HG03103 (cell line): ENCODE results near the gene NFIL3.
"Not testable (repeated sequence)": the region's sequence is repeated elsewhere in the genome, so short reads cannot be mapped to it uniquely, and the experiment has no call there.

ENCODE experiments used
- ATAC-seq: cut with Tn5 transposase; IDR thresholded peaks from one replicate; pipeline ENCODE4 v1.9.1; 2021; ENCODE audit warnings: low read depth; ENCODE audit not compliant: unreplicated experiment

Gene NFIL3, protein sequence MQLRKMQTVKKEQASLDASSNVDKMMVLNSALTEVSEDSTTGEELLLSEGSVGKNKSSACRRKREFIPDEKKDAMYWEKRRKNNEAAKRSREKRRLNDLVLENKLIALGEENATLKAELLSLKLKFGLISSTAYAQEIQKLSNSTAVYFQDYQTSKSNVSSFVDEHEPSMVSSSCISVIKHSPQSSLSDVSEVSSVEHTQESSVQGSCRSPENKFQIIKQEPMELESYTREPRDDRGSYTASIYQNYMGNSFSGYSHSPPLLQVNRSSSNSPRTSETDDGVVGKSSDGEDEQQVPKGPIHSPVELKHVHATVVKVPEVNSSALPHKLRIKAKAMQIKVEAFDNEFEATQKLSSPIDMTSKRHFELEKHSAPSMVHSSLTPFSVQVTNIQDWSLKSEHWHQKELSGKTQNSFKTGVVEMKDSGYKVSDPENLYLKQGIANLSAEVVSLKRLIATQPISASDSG

DNA sequence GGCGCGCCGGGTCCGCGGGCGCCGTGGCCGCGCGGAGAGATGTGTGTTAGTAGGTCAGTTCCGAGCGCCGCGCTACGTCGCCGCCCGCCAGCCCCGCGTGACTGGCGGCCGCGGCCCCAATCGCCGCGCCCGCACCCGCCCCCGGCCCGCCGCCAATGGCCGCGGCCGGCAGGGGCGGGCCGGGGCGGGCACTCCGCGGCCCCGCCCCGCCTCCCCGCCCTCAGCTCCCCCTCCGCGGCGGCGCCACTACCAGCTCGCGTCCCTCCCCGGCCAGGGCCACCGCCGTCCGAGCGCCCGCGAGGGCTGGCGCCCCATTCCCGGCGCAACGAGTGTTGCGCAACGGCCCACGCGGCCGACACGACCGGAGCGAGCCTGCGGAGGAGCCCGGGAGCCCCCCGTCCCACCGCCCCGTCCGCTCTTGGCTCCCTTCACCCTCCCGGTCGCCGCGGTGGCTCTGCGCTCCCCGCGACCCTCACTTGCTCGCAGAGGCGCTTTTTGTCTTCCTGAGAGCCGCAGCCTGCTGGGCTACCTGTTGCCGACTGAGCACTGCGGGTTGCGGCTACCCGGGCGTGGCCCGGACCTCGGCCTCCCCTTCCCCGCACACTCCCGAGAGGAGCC lies at the start of gene NFIL3:
NFIL3 (minus strand) TSS at position 48 of the 618 bp plus-strand sequence. CDS start 13,098 bp downstream, outside the sequence.
- ATAC-seq: peak; percentile 81

DNA sequence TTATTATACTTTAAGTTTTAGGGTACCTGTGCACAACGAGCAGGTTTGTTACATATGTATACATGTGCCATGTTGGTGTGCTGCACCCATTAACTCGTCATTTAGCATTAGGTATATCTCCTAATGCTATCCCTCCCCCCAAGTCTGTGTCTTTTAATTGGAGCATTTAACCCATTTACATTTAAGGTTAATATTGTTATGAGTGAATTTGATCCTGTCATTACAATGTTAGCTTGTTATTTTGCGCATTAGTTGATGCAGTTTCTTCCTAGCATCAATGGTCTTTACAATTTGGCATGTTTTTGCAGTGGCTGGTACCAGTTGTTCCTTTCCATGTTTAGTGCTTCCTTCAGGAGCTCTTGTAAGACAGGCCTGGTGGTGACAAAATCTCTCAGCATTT lies 47.9 kb upstream of the NFIL3 start:
- not testable (repeated sequence) for ATAC-seq

DNA sequence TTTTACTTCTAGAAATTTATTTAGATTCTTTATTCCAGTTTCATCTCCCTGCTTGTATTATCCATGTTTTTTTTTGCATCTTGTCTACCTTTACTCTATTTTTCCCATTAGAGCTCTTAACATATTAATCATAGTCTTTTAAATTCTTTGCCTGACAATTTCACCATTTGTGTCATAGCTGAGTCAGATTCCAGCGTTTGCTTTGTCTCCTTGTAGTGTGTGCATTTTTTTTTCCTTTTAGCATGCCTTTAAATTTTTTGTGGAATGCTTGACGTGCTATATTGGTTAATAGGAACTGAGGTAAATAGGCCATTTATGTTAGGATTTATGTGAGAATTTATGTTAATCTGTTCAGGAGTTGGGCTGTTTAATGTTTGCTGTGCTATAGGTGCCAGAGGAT lies 41.8 kb upstream of the NFIL3 start:
- ATAC-seq: no peak

DNA sequence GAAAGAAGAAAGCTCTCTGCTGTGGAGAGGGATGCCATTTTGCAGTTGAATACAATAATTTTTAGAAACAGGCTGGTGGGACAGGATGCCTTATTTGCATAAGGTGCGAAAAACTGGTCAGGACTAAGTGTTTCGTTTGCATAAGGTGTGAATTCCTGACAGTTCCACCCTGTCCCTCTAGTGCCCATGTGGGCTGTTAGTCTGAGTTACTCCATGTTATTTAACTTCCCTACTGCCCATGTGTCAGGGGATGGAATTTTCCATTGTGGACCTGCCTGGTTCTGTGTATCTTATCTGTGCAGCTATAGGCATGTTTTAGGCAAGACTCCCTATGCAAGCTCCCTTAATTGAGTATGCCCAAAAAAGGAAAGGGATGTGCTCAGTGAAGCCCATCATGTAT lies 35.3 kb upstream of the NFIL3 start:
- ATAC-seq: no peak

DNA sequence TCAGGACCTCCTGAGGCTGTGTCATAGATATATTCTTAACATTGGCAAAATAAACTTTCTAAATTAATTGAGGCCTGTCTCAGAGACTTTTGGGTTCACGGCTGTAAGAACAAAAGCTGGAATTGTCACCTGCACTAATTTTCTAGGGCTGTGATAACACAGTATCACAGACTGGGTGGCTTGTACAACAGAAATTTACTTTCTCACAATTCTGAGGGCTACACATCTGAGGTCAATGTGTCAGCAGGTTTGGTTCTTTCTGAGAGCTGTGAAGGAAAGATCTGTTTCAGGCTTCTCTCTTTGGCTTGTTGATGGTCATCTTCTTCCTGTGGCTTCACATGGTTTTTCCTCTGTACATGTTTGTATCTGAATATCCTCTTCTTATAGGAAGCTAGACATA lies 29.2 kb upstream of the NFIL3 start:
- ATAC-seq: no peak

DNA sequence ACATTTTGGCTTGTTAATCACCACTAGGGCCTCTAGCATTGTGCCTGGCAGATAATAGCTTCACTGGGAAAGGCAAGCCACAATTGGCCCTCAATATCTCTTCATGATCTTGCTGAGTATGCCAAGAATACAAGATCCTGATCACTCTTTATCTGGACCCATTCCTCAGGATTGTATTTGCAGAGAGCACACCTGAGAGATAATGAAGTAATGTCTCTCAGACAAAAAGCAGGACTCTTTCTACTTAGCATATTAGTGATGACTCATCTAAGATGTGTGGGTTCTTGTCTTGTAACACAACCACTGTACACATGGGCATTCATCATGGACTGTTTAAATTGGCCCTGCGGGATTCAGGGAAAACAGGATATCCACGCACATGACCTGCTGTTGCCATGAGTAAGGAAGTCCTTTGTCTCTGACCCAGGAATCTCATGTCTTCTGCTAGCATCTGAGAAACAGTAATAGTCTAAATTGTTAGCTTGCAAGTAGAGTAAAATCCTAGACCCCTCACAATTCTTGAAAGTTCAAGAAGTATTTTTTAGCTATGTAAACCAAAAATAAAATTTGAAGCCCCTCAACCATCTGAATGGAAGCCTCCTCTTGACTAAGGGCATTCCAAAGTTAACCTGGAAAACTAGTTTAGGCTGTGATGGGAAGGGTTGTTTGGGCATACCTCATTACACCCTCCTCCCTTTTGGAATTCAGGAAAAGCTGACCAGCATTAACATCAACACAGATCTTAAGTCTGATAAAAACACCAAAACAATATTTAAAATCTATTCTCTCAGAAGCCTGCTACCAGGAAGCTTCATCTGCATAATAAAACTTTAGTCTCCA lies 28.0 kb upstream of the NFIL3 start:
- no peak for ATAC-seq

DNA sequence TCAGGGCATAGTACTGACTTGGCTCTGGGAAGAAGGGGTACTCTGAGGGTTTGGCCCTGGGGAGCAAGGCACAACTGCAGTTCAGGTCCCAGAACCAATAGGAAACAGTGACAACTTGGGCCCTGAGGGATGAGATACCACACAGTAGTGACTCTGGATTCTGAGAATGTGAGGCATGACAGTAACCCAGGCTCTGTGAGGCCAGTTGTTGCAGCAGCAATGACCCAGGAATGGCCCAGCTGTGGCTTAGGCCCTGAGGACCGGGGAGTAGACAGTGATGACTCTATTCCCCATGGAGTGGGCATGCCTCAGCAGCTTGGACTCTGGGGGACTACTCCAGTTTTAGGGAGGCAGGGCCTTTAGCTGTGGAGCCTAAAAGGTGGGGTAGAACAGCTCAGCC lies 21.5 kb upstream of the NFIL3 start:
- ATAC-seq: no peak

DNA sequence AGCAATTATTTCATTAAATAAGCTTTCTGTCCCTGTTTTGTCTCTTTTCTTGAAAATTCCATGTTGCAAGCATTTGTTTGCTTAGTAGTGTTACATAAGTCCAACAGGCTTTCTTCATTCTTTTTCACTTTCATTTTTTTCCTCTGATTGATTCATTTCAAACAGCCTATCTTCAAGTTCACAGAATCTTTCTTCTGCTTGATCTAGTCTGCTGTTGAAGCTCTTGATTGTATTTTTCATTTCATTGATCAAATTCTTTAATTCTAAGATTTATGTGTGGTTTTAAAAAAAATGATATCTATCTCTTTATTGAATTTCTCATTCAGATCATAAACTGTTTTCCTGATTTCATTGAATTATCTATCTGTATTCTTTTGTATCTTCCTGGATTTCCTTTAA lies 20.4 kb upstream of the NFIL3 start:
- no peak for ATAC-seq

DNA sequence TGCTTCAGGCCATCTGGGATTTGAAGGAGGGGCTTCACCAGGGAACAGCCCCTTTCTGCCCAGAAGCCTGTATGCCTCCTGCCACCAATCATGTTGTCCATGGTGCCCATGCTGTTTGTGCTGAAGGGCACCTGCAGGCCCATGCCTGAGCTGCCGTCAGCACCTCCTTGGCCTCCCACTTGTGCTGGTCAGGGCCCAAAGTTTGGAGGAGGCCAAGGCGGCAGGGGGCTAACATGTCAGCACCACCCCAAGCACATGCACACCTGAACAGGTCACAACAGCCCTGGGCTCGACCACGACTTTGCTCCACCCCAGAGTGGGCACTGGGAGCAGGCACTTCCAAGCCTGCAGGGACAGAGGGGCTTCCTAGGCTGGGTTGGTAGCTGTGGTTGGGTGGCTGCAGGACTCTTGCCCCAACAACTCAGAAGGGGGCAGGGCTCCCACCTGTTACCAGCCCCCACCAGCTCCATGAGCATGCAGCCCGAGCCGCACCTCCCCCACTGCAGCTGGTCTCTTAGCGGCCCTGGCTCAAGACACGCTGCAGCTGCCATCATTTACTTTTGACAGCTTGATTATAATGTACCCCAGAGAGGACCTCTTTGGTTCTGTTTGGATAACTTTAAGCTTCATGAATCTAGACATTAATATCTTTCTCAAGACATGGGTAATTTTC lies 19.8 kb upstream of the NFIL3 start:
- no peak for ATAC-seq

DNA sequence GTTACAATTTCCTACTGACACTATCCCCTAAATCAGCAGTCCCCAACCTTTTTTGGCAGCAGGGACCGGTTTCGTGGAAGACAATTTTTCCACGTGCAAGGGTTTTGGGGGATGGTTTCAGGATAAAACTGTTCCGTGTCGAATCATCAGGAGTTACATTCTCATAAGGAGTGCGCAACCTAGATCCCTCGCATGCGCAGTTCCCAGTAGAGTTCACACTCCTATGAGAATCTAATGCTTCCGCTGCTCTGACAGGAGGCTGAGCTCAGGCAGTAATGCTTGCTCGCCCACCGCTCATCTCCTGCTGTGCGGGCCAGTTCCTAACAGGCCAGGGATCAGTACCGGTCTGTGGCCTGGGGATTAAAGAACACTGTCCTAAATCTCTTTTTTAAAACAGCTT lies 13.2 kb upstream of the NFIL3 start:
- no peak for ATAC-seq

DNA sequence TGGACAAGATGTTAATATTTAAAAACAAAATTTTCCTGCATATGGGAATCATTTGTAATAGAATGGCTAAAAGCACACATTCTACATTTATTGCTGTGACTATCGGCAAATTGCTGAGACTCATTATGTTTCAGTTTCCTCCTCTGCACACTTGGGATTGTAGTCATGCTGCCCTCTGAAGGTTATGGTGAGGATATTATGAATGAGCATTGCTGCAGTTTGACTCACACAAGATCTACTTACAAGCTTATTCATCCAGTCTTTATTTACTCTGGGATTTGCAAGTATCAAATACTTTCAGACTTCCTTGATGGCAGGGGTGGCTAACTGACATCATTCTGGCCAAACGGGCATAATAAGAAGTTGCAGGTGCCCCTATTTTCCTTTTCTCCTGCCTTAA lies 9.5 kb upstream of the NFIL3 start:
- no peak for ATAC-seq

DNA sequence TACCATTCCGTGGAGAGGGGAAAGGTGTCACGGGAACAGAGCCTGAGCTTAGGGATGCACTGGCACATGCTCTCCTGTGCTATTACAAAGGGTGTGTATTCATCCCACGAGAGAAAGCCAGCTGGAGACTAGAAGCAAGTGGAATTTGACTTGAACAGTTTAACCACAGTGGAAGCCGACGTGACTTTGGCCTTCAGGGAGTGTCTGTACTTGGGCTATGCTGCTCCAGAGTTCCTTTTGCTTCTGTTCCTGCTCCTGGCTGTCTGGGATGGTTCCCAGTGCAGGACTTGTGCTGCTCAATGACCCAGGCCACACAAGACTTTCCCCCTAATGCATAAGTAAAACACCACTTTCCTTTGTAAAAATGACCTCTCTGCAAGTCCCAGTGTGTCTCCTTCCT lies 7.9 kb upstream of the NFIL3 start:
- no peak for ATAC-seq

DNA sequence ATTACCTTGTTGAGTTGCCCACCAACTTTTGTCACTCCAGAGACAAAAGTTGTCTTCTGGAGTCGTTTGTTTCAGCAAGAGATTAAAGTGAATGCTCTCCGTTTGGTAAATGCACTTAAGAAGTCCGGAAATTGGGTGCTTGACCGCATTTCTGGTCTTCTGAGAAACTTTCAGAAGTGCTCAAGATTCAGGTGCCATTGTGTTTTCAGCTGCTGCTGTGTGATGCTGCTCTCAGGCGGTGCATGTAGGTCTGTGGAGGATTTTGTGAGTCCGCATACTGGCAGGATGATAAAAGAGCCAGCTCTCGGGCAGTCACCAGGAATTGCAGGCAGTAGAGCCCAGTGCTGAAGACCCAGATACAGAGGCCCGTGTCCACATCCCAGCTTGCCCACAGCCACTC lies 5.9 kb upstream of the NFIL3 start:
- ATAC-seq: no peak

DNA sequence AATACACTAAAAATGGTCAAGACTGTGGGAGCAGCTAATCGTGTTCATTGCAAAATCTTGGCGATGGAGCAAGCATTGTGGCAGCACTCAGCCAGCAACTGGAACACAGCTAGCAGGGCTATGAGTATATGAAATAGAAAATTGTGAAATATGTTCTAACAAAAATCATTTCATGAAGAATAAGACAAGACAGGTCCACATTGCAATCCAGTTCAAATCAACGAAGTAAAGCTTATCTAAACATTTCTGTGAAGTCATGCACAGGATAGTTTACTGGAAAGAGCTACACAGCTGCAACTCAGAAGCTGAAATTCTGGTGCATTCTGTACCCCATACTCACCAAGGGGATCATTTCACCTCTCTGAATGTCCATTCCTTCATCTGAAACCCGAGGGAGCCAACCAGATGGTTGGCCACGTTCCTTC lies 5.3 kb upstream of the NFIL3 start:
- ATAC-seq: no peak

DNA sequence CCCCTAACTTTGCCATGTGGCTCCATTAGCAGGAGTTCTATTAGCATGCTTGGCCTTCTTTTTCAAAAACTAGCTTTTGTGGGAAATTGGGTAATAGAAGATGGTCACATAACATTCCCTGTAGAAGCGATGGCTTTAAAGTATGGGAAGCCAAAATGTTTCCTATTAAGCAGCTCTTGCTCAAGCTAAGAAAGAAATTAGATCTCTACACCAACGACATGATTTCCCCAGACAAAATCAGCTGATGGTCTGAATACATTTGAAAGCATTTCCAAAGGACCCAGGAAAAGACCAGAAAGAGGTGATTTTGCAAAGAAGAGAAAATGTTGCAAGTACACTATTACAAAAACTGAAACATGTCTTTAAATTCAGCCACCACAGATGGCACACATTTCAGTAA lies 4.8 kb upstream of the NFIL3 start:
- no peak for ATAC-seq

DNA sequence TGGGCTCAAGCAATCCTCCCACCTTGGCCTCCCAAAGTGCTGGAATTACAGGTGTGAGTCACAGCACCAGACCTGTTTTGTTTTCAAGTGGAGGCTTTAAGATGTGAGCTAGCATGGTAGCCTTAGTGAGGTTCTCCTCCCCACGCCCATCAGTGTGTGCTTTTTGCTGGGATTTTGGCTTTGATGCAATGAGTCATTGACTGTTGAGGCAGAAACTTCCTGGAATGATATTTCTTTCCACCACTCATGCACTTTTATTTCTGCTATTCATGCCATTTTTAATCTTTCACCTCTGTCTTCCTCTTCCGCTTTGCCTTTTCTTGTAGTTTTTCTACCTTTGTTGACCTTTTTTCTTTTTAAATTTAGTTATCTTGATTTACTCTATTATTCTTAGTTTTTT lies 4.2 kb upstream of the NFIL3 start:
- ATAC-seq: no peak

DNA sequence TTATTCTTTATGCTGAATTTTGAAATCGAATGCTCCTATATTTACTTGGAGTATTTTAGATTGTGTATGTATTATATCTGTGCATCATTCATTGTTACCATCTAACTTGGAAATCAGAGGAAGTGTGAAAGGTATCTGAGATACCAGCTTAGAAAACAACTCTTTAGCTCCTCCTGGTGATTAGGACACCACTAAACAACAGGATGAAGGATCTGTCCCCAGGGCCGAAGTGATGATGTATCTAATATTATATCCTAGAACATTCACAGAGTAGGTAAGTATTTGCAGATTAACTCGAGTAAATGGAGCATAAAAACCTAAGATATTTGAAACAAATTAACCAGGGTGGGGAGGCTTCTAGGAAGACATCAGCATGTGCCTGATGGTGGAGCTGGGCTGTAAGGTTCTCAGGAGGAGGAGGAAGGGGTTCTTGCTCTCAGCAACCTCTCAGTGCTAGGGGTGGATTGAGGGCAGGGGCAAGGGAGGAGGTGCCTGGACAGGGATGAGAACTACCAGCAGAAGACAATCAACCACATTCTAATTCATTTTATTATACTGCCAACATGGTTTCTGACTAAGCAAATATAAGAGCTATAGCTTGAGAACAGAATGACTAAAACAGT lies 2.6 kb upstream of the NFIL3 start:
- ATAC-seq: no peak

DNA sequence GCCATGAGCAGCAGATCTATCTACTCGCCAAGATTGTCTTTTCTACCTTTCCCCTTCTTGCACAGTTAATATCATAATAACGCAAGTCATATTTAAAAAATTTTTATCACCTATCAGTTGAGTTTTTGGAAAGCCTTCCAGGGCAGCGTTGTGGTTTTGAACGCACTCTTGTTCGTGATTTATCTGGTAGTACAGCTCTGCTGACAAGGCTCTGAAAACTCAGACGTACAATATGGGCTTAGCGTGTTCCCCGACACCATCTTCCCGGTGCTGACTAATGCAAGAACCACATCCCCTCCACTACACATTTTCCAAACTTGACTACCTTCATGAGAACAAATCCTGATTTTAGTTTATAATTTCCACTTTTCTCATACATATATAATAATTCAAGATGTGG lies 1.6 kb upstream of the NFIL3 start:
- no peak for ATAC-seq

DNA sequence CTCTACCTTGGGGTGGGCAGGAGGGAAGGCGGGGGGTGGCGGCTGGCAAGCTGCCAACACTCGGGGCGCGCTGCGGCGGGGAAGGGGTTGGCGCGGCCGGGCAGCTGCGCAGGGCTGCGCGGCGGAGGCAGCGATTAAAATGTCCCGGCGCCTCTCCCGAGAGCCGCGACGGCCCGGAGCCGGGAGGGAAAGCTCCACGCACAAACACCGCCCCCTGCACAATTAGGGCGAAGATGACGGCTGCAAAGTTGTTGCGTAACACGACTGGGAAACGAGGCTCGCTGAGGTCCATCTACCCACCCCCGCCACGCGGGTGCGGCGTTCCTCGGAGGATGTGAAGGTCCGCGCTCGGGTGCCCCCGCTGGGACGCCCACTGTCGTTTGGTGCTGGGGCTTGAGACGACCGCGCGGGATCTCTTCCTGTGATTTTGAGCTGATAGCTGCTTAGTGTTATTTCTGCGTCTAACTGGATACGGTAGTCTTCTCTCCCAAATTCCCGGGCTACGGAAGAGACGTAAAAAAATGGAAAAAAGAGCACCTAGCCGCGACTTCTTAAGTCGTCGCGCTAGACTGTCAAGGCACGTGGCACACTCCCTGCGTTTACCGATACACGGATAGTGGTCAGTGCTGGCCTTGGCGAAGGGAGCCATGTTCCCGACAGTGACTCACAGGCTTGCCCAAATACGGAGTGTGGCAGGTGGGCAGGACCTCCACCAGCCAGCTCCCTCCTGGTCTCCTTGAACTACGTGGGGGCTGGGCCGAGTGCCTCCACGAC lies 958 bp upstream of the NFIL3 start:
- ATAC-seq: no peak
